ENCODE measurements around the gene TOM1L2. TPM values are rescaled to one million over a fixed set of nuclear protein-coding genes. Genes with fewer than 3 reads are reported as not detected.

TOM1L2 gene
- total RNA-seq, 1 experiment from 2014 or later, result 45.2 TPM

DNA sequence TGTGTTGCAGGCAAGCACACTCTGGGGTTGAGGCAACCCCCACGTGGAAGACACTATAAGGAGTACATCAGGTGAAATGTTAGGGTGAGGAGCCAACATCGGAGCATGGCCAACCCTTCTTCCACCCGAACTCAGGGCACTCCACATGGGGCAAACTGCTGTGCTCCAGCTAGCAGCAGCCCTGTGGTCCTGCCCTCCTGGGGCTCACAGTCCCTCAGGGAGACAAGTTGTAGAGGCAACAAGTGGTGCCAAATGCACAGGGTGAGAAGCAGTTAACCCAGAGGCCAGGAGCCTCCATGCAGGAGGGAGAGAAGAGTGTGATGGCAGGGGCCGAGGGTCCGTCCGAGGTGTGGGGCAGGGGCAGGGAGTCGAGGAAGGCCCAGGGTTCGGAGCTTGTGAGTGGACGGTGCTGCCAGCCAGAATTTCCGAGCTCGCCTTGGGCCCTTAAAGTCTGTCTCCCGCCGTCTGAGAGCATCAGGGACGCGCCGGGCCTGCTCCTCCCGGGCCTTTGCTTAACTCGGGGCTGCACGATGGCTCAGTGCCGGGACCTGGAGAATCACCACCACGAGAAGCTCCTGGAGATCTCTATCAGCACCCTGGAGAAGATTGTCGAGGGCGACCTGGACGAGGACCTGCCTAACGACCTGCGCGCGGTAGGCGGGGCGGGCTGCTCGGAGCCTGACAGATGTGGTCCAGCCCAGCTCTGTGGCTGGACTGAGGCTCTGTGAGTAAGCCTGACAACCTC is 34.5 kb upstream of the TOM1L2 start:
- POLR2A ChIA-PET, result no interaction called here
- intact Hi-C loops (cut with micrococcal nuclease; ENCODE audit: unreplicated experiment), result no loop called here
- Histone ChIP-seq H3K36me3 (ENCODE audit: control insufficient read depth, insufficient read depth, low read length) (no peaks in the 10 kb centered on the region), H3K9me3 (ENCODE audit: control insufficient read depth, insufficient read depth, low read depth, low read length) (no peaks in the 10 kb centered on the region), H3K27ac (ENCODE audit: low read length) (no peak overlapping the region), H3K27me3 (ENCODE audit: control insufficient read depth, insufficient read depth, low read length) (no peaks in the 10 kb centered on the region), H3K4me1 (ENCODE audit: control insufficient read depth, insufficient read depth, low read length) (no peaks in the 10 kb centered on the region), H3K4me3 (ENCODE audit: low read depth in 2 of 2, low read length in 2 of 2) (no peak overlapping the region)
- ATAC-seq (no peak), DNase-seq (ENCODE audit: low read depth, low spot score) (no peak)
- in situ Hi-C loops (cut with HindIII; ENCODE audit: low pct_unique_long_range_greater_than_20kb, low sequenced_read_pairs), result no loop called here
- TF ChIP-seq POLR2AphosphoS5 (IDR thresholded peaks at IDR 0.05; ENCODE audit: low read depth, low read length) (no peak), SIN3A (IDR thresholded peaks at IDR 0.05; ENCODE audit: borderline replicate concordance, insufficient read depth, low read depth, low read length) (no peak), CTCF (IDR thresholded peaks at IDR 0.05) (no peak), TCF7L2 (IDR thresholded peaks at IDR 0.05; ENCODE audit: low read depth, low read length) (no peak)
- TF ChIP-seq, protein P1, sequence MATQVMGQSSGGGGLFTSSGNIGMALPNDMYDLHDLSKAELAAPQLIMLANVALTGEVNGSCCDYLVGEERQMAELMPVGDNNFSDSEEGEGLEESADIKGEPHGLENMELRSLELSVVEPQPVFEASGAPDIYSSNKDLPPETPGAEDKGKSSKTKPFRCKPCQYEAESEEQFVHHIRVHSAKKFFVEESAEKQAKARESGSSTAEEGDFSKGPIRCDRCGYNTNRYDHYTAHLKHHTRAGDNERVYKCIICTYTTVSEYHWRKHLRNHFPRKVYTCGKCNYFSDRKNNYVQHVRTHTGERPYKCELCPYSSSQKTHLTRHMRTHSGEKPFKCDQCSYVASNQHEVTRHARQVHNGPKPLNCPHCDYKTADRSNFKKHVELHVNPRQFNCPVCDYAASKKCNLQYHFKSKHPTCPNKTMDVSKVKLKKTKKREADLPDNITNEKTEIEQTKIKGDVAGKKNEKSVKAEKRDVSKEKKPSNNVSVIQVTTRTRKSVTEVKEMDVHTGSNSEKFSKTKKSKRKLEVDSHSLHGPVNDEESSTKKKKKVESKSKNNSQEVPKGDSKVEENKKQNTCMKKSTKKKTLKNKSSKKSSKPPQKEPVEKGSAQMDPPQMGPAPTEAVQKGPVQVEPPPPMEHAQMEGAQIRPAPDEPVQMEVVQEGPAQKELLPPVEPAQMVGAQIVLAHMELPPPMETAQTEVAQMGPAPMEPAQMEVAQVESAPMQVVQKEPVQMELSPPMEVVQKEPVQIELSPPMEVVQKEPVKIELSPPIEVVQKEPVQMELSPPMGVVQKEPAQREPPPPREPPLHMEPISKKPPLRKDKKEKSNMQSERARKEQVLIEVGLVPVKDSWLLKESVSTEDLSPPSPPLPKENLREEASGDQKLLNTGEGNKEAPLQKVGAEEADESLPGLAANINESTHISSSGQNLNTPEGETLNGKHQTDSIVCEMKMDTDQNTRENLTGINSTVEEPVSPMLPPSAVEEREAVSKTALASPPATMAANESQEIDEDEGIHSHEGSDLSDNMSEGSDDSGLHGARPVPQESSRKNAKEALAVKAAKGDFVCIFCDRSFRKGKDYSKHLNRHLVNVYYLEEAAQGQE (IDR thresholded peaks at IDR 0.05; ENCODE audit: insufficient read depth in 1 of 2, low read depth in 2 of 2, low read length in 1 of 2), result no peak
- CTCF ChIA-PET, result no interaction called here
- no TSS peak for BruUV-seq (replicated peaks)

GRCh38 chr17:18005496-18005895 is 33.3 kb upstream of the TOM1L2 start:
- ATAC-seq, result no peak
- Histone ChIP-seq H3K9me3 (ENCODE audit: control insufficient read depth, insufficient read depth, low read depth, low read length) (no peaks in the 10 kb centered on the region), H3K4me1 (ENCODE audit: control insufficient read depth, insufficient read depth, low read length) (no peaks in the 10 kb centered on the region), H3K36me3 (ENCODE audit: control insufficient read depth, insufficient read depth, low read length) (no peaks in the 10 kb centered on the region), H3K27ac (ENCODE audit: low read length) (no peak overlapping the region), H3K4me3 (ENCODE audit: low read depth in 2 of 2, low read length in 2 of 2) (no peak overlapping the region), H3K27me3 (ENCODE audit: control insufficient read depth, insufficient read depth, low read length) (no peaks in the 10 kb centered on the region)
- no TSS peak for BruUV-seq (replicated peaks)
- intact Hi-C loops (cut with micrococcal nuclease; ENCODE audit: unreplicated experiment), result no loop called here
- CTCF ChIA-PET, result no interaction called here
- POLR2A ChIA-PET, result no interaction called here
- DNase-seq (ENCODE audit: low read depth, low spot score), result no peak
- in situ Hi-C loops (cut with HindIII; ENCODE audit: low pct_unique_long_range_greater_than_20kb, low sequenced_read_pairs), result no loop called here
- TF ChIP-seq CTCF (IDR thresholded peaks at IDR 0.05) (no peak), POLR2AphosphoS5 (IDR thresholded peaks at IDR 0.05; ENCODE audit: low read depth, low read length) (no peak), SIN3A (IDR thresholded peaks at IDR 0.05; ENCODE audit: borderline replicate concordance, insufficient read depth, low read depth, low read length) (no peak), TCF7L2 (IDR thresholded peaks at IDR 0.05; ENCODE audit: low read depth, low read length) (no peak)
- TF ChIP-seq, protein P1 (IDR thresholded peaks at IDR 0.05; ENCODE audit: insufficient read depth in 1 of 2, low read depth in 2 of 2, low read length in 1 of 2), result no peak

All from Panc1 (cell line).